Activated CD8-positive, alpha-beta memory T cell treated with anti-CD3 and anti-CD28 coated beads for 24 hours (primary cell): Measurements from ENCODE around the gene OPTC.
"Not testable (repeated sequence)": the region's sequence is repeated elsewhere in the genome, so short reads cannot be mapped to it uniquely, and the experiment has no call there.

ENCODE experiments used
- DNase-seq: peaks from one replicate; pipeline ENCODE4 v3.0.0-alpha.2; 2020

The OPTC gene, protein sequence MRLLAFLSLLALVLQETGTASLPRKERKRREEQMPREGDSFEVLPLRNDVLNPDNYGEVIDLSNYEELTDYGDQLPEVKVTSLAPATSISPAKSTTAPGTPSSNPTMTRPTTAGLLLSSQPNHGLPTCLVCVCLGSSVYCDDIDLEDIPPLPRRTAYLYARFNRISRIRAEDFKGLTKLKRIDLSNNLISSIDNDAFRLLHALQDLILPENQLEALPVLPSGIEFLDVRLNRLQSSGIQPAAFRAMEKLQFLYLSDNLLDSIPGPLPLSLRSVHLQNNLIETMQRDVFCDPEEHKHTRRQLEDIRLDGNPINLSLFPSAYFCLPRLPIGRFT

DNA sequence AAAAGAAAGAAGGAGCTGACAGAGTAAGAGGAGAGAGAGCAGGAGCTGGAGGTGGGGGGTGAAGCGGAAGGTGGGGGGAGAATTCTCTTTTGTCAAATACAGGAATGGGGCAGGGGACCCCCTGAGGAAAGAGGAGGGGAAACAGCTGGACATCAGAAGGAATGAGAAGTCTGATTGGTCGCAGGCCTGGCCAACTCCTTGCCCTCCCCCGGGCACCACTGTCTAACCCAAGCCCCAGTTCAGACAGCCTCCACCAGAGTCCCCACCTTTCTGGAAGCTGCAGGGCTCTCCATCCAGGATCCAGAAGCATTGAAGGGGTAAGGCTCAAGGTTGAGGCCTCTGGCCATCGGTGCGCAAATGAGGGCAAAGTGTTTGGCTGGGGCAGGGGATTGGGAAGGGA is at the start of gene OPTC:
OPTC (plus strand) TSS at position 253 of the 400 bp plus-strand sequence. CDS start 1,853 bp downstream, outside the sequence.
- DNase-seq, result no peak

- DNase-seq, result no peak
These were observed 49.8 kb upstream of the OPTC start for GRCh38 chr1:203444171-203444576.

DNA sequence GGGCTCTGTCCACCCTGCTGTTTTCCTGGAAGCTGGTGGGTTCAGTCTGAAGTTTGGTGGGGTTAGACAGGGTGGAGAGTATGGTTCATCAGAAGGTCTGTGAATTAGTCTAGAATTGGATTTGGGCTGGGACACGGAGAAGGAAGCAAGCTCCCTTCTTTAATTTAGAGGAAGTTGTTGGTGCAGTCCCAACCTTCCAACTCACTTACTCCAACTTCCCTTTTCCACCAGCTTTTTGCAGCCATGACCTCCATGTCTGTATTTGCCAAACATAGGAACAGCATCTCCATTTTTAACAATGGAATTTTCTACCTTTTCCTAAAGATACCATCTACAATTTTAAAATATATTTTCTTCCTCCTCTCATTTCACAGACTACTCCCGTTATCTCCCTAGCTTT is 46.8 kb upstream of the OPTC start:
- no peak for DNase-seq

GRCh38 chr1:203447598-203447997 is 46.4 kb upstream of the OPTC start:
- not testable (repeated sequence) for DNase-seq

GRCh38 chr1:203448521-203449061 is 45.4 kb upstream of the OPTC start:
- no peak for DNase-seq

GRCh38 chr1:203450001-203450400 is 44.0 kb upstream of the OPTC start:
- no peak for DNase-seq

DNA sequence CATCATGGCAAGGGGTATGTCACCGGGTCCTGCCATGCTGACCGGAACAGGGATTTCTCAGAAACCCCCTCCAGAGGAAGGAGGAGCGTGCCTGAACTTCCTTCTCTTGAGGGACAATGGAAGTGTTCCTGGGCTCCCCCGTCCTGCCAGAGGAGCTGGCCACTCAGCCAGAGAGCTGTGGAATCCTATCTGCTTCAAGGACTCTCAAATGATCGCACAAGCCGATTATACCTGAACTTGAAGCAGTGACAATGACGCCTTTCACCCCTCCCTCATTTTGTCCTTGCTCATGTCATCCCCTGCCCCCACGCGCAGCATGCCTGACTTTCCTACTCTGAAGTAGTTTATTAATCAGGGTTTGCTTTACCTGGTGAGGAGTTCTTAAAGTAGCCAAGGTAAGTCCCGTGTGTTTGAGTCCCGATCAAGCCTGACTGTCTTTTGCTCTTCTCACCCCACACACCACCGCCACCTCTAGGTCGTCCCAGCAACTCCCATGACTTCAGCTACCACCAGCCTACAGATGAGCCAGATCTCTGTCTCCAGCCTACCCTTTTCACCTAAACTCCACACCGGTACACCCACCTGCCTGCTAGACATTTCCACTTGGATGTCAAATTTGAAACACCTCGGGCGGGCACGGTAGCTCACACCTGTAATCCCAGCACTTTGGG is 43.3 kb upstream of the OPTC start:
- DNase-seq, result no peak

GRCh38 chr1:203451836-203452784 is 41.8 kb upstream of the OPTC start:
- DNase-seq, result no peak

DNA sequence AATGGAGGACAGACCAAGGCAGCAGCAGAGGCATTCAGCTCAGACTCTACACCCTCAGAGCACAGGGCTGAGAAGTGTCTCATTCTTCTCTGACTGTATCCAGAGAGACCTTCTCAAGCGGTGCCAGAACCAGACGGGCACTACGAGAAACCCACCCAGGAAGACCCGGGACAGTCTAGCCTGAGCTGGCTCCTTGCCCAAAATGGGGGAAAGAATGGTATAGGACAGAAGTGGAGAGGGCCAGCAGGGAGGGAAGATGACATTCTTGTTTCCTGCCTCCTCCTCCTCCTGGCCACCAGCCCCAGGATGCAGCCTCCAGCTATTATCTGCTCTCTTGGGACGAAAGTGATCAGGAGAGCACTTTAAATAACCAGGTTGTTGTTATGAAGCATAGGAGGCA is 40.9 kb upstream of the OPTC start:
- DNase-seq, result no peak

DNA sequence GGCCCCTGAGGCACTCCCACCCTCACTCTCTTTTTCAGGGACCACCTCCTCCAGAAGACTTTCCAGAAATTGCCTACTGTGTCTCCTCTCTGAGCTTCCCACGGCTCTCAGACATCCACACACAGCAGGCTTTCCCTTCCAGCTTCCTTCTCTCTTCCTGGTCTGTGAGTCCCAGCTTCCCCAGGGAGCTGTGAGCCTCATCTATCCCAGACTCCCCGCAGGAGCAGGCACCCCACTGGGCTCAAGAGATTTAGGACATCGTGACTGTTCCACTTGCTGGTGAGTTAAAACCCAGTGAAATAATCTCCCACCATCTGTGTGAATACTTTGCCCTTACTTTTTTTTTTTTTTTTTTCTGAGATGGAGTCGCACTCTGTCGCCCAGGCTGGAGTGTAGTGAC is 40.3 kb upstream of the OPTC start:
- DNase-seq, result no peak

DNA sequence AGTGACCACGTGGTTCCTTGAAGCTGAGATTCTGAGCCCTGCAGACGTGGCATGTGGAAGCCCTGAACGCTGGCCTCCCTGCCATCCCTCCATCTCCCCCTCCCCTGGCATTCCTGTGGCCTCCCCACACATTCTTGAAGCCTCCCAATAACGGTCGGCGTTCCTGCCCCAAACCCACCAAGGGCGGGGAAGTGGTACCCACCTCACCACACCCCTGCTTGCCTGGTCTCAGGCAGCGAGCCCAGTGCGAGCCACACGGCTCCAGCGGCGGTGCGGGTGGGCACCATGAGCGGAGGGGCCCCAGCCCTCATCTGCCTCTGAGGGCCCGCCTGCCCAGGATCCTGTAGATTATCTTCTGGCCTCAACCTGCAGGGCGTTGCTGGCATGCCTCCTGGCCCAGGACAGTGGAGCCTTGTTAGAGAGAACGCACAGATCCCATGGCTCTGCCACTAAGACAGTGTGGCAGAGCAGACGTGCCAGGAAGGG is 38.9 kb upstream of the OPTC start:
- no peak for DNase-seq

DNA sequence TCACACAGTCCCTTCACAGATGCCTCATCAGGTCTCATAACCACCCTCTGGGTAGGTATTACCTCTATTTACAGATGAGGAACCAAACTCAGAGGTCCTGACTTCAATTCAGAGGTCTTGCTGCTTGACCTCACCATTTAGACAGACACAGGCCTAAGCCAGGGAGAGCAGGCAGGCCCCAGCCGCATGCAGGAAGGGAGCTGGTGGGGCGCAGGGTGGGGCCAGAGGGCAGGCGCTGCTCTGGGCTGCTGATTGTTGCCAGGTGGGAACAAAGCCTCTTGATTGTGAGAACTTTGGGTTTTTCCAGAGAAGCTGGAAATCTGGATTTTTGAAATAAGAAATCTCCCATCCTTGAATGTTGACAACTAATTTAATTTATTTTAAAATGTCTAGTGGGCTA is 38.2 kb upstream of the OPTC start:
- DNase-seq, result no peak

- no peak for DNase-seq
These were observed 37.4 kb upstream of the OPTC start for GRCh38 chr1:203456577-203456976.

- no peak for DNase-seq
These were observed 35.9 kb upstream of the OPTC start for GRCh38 chr1:203458078-203458477.

- no peak for DNase-seq
These were observed 34.2 kb upstream of the OPTC start for GRCh38 chr1:203459671-203460201.

GRCh38 chr1:203461717-203462116 is 32.2 kb upstream of the OPTC start:
- no peak for DNase-seq

DNA sequence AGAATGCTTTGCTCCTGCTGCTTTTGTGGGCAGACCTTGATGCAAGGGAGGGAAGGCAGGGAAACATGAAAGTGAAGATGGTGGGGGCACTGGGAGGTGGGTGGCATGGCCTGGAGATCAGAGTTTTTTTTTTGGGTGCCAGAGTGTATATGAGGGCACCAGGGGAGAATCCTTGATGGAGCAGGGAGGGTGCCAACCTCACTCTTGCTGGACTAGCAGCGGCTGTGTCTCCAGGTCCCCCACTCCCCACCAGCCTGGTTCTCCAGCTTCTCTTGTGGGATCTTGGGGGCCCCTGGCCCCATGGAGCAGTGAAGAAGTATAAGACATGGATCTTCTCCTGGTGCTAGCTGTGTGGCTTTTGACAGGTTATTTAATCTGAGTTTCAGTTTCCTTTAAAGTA is 31.8 kb upstream of the OPTC start:
- no peak for DNase-seq

DNA sequence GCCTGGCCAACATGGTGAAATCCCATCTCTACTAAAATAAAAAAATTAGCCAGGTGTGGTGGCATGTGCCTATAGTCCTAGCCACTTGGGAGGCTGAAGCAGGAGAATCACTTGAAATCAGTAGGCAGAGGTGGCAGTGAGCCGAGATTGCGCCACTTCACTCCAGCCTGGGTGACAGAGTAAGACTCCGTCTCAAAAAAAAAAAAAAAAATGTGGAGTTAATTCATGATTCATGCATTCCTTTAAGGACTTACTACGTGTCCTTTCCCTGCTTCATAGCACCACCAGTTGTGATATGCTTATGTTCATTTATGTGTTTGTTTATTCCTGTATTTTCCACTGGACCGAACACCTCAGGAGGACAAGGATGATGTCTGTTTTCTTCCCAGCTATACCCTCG is 31.1 kb upstream of the OPTC start:
- DNase-seq, result no peak

DNA sequence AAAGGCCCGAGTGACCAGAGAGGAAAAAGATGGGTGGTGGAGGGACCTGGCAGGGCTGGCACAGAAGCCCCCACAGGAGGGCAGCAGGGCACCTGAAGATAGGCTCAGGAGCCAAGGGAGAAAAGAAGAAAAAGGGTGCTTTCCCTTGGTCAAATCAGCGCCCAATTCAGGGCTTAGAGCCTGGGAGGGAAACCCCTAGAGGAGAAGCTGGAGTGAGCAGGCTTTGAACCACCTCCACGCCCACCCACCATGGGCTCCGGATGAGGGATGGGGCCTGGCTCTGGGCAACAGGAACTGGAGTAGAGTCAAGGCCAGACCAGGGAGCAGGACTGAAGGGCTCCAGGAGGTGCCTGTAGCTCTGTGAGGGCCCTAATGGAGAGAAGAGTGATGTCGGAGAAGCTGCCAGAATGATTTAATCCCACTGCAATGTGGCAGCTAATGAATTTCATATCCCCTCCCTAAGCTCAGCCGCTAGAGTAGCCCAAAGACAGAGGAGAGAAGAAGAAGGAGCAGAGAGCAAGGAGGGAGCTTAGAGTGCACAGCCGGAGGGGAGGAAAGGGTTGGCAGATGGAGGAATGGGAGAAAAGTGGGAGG is 30.4 kb upstream of the OPTC start:
- no peak for DNase-seq

- no peak for DNase-seq
These were observed 29.7 kb upstream of the OPTC start for GRCh38 chr1:203464226-203464625.

DNA sequence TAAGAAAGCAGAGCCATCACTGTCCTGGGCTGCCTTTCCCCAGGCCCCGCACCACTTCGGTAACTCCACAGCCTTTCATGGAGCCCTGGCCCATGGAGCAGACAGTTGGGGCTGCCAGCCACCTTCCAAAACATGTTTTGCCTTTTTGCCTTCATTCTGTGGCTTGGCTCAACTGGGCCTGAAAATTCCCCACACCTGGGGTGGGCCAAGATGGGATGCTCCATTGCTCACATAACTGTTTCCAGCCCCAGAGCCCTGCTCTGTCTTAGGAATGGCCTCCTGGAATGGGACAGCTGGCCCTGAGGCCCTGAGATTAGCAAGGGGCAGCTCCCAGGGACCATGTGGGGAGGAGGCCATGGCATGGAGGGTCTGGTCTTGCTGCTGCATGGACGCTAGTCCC is 29.2 kb upstream of the OPTC start:
- no peak for DNase-seq

- DNase-seq, result no peak
These were observed 28.7 kb upstream of the OPTC start for GRCh38 chr1:203465146-203465798.
